C4-2B (cell line): ENCODE results near the gene DBR1.

ENCODE experiments used
- H3K27ac ChIP-seq: fragments of 450-650 bp; 2 replicates; pipeline ENCODE4 v1.5.1; 2017
- CTCF ChIP-seq: fragments of 450-650 bp; conservative IDR thresholded peaks from 2 replicates; pipeline ENCODE4 v1.5.1; 2017; ENCODE audit warnings: mild to moderate bottlenecking
- ZFX ChIP-seq: fragments of 450-650 bp; IDR thresholded peaks from 2 replicates; pipeline ENCODE4 v1.6.1; 2017

Gene DBR1

GRCh38 chr3:138135833-138136194 is 38.9 kb downstream of the DBR1 start:
- H3K27ac ChIP-seq = no peak overlapping the region
- no peak for TF ChIP-seq CTCF
- TF ChIP-seq ZFX = no peak

GRCh38 chr3:138135146-138135832 is 39.4 kb downstream of the DBR1 start:
- no peak overlapping the region for H3K27ac ChIP-seq
- TF ChIP-seq ZFX = no peak
- no peak for TF ChIP-seq CTCF

GRCh38 chr3:138132239-138132638 is 42.5 kb downstream of the DBR1 start, which contains the start of gene A4GNT:
Gene A4GNT (minus strand): TSS chr3:138132390. CDS start chr3:138131256, 1,134 bp downstream.
- no peak within 1 kb of the TSS for H3K27ac ChIP-seq
- no peak for TF ChIP-seq CTCF
- no peak for TF ChIP-seq ZFX

GRCh38 chr3:138127636-138128365 is 46.9 kb downstream of the DBR1 start:
- H3K27ac ChIP-seq = no peak overlapping the region
- no peak for TF ChIP-seq ZFX
- no peak for TF ChIP-seq CTCF

- TF ChIP-seq CTCF (no peak), ZFX (no peak)
- H3K27ac ChIP-seq = no peak overlapping the region
Observed at GRCh38 chr3:138125548-138126221, 49.0 kb downstream of the DBR1 start.

GRCh38 chr3:138124706-138125355 is 49.9 kb downstream of the DBR1 start:
- TF ChIP-seq ZFX (no peak), CTCF (no peak)
- no peak overlapping the region for H3K27ac ChIP-seq

GRCh38 chr3:138124188-138124587 is 50.5 kb downstream of the DBR1 start:
- no peak overlapping the region for H3K27ac ChIP-seq
- TF ChIP-seq CTCF = no peak
